ENCODE measurements around the gene GNAS. TPM values are rescaled to one million over a fixed set of nuclear protein-coding genes. Genes with fewer than 3 reads are reported as not detected.

Gene GNAS
- total RNA-seq, 2 experiments from 2014 or later = 1,245 to 1,317 TPM

- TF ChIP-seq CTCF (IDR thresholded peaks at IDR 0.05) = no peak
- intact Hi-C loops (cut with DNase I, micrococcal nuclease) = no loop called here
- POLR2A ChIA-PET = no interaction called here
- Mint-ChIP-seq H3K4me3 (no peak overlapping the region), H3K36me3 (ENCODE audit: low read depth) (no peaks in the 10 kb centered on the region), H3K9me3 (no peaks in the 10 kb centered on the region), H3K27me3 (peaks cover 42% of the 10 kb centered on the region), H3K27ac (no peak overlapping the region), H3K4me1 (ENCODE audit: low read depth) (no peaks in the 10 kb centered on the region)
- Histone ChIP-seq H3K27me3 (ENCODE audit: control insufficient read depth in 1 of 2, insufficient read depth in 2 of 2, low read length in 2 of 2) (peaks cover 4% of the 10 kb centered on the region in 2 experiments), H3K9me3 (ENCODE audit: control insufficient read depth in 1 of 2, insufficient read depth in 1 of 2, low read length in 2 of 2) (peaks cover 0 to 14% of the 10 kb centered on the region in 2 experiments), H3K4me1 (ENCODE audit: insufficient read depth, low read length) (no peaks in the 10 kb centered on the region), H3K4me3 (ENCODE audit: low read length) (no peak overlapping the region), H3K36me3 (ENCODE audit: insufficient read depth, low read length) (no peaks in the 10 kb centered on the region), H3K27ac (ENCODE audit: low read depth in 1 of 2, low read length in 2 of 2) (no peak overlapping the region)
- CTCF ChIA-PET = no interaction called here
- ATAC-seq (ENCODE audit: poor library complexity) (no peak), DNase-seq (no peak)
Measured at GRCh38 chr20:58811334-58811733, 41.2 kb upstream of the GNAS start.

- H3K4me1 ChIP-seq (ENCODE audit: insufficient read depth, low read length) = no peaks in the 10 kb centered on the region
- peaks cover 42% of the 10 kb centered on the region for H3K27me3 Mint-ChIP-seq
- no peak for TF ChIP-seq CTCF (IDR thresholded peaks at IDR 0.05)
Measured at GRCh38 chr20:58813369-58813768, 39.1 kb upstream of the GNAS start.

GRCh38 chr20:58815448-58815847 is 37.1 kb upstream of the GNAS start:
- no peaks in the 10 kb centered on the region for H3K4me1 ChIP-seq (ENCODE audit: insufficient read depth, low read length)
- no peak for TF ChIP-seq CTCF (IDR thresholded peaks at IDR 0.05)
- Mint-ChIP-seq H3K27me3 (peaks cover 29% of the 10 kb centered on the region), H3K4me1 (ENCODE audit: low read depth) (no peaks in the 10 kb centered on the region), H3K27ac (no peak overlapping the region), H3K4me3 (no peak overlapping the region), H3K36me3 (ENCODE audit: low read depth) (no peaks in the 10 kb centered on the region), H3K9me3 (no peaks in the 10 kb centered on the region)
- no peak overlapping the region for H3K4me3 ChIP-seq (ENCODE audit: low read length)
- intact Hi-C loops (cut with DNase I, micrococcal nuclease) = no loop called here
- H3K36me3 ChIP-seq (ENCODE audit: insufficient read depth, low read length) = no peaks in the 10 kb centered on the region
- DNase-seq = no peak
- ATAC-seq (ENCODE audit: poor library complexity) = no peak
- ChIA-PET CTCF (no interaction called here), POLR2A (interaction anchor here (0.7 kb wide), 1 partner anchor 1829 kb away, joined by 3 read pairs; no protein-coding TSS in a partner anchor)
- peaks cover 4% of the 10 kb centered on the region in 2 experiments for H3K27me3 ChIP-seq (ENCODE audit: control insufficient read depth in 1 of 2, insufficient read depth in 2 of 2, low read length in 2 of 2)
- H3K9me3 ChIP-seq (ENCODE audit: control insufficient read depth in 1 of 2, insufficient read depth in 1 of 2, low read length in 2 of 2) = peaks cover 0 to 21% of the 10 kb centered on the region in 2 experiments
- H3K27ac ChIP-seq (ENCODE audit: low read depth in 1 of 2, low read length in 2 of 2) = no peak overlapping the region

More at GRCh38 chr20:58813369-58813768, 39.1 kb upstream of the GNAS start:
- Mint-ChIP-seq H3K36me3 (ENCODE audit: low read depth) (no peaks in the 10 kb centered on the region), H3K9me3 (no peaks in the 10 kb centered on the region), H3K4me1 (ENCODE audit: low read depth) (no peaks in the 10 kb centered on the region), H3K27ac (no peak overlapping the region), H3K4me3 (no peak overlapping the region)
- intact Hi-C loops (cut with DNase I, micrococcal nuclease) = no loop called here
- POLR2A ChIA-PET = no interaction called here
- peaks cover 0 to 14% of the 10 kb centered on the region in 2 experiments for H3K9me3 ChIP-seq (ENCODE audit: control insufficient read depth in 1 of 2, insufficient read depth in 1 of 2, low read length in 2 of 2)
- no peaks in the 10 kb centered on the region for H3K36me3 ChIP-seq (ENCODE audit: insufficient read depth, low read length)
- no peak overlapping the region for H3K4me3 ChIP-seq (ENCODE audit: low read length)
- ATAC-seq (ENCODE audit: poor library complexity) = no peak
- H3K27me3 ChIP-seq (ENCODE audit: control insufficient read depth in 1 of 2, insufficient read depth in 2 of 2, low read length in 2 of 2) = peaks cover 4% of the 10 kb centered on the region in 2 experiments
- H3K27ac ChIP-seq (ENCODE audit: low read depth in 1 of 2, low read length in 2 of 2) = no peak overlapping the region
- CTCF ChIA-PET = interaction anchor here (0.6 kb wide), 1 partner anchor 122 kb away, joined by 4 read pairs; no protein-coding TSS in a partner anchor
- no peak for DNase-seq

All from CD4-positive, alpha-beta T cell (primary cell).